Spinal cord (tissue), 10 donors: ENCODE results near the gene CD2BP2. TPM values are rescaled to one million over a fixed set of nuclear protein-coding genes. Genes with fewer than 3 reads are reported as not detected.

Experiments
- DNase-seq, 6 donors: peaks; one replicate each; pipeline versions ENCODE4 v3.0.0 to v3.0.0-alpha.2; 2013 to 2015; ENCODE audit warnings: low spot score in 6 of 6, low read depth in 4 of 6
- H3K27ac ChIP-seq: one replicate; pipeline ENCODE4 v1.5.1; 2013; ENCODE audit warnings: low read depth, low read length, control low read depth
- H3K27me3 ChIP-seq: one replicate; pipeline ENCODE4 v1.6.1; 2013; ENCODE audit warnings: low read length; ENCODE audit not compliant: control insufficient read depth, insufficient read depth
- H3K36me3 ChIP-seq: one replicate; pipeline ENCODE4 v1.6.1; 2013; ENCODE audit warnings: low read length; ENCODE audit not compliant: control insufficient read depth, insufficient read depth
- H3K4me1 ChIP-seq: one replicate; pipeline ENCODE4 v1.6.1; 2013; ENCODE audit warnings: low read length; ENCODE audit not compliant: control insufficient read depth, insufficient read depth
- H3K4me3 ChIP-seq: one replicate; pipeline ENCODE4 v1.5.1; 2013; ENCODE audit warnings: low read depth, low read length, control low read depth
- H3K9me3 ChIP-seq: one replicate; pipeline ENCODE4 v1.6.1; 2013; ENCODE audit warnings: low read length; ENCODE audit not compliant: control insufficient read depth, insufficient read depth
- WGBS: methylation state at CpG from one replicate; pipeline ENCODE4 v1.1.5; 2013; ENCODE audit warnings: missing lambda C conversion rate; ENCODE audit not compliant: insufficient coverage; 5-methylcytosine and 5-hydroxymethylcytosine counted together
- polyA plus RNA-seq, 2 donors: library from polyadenylated mRNA; unstranded; fragments of 120-200 nt; gene quantifications; one replicate each; pipeline ENCODE4 v1.2.1, GENCODE V29; 2013; ENCODE audit not compliant: insufficient read length in 2 of 2
- total RNA-seq, 2 donors: library from RNA; depleted of rRNA in 1 of 2; stranded (reverse); fragments of 120-200 nt in 1 of 2; fragments of >200 nt in 1 of 2; gene quantifications; one replicate each; pipeline versions ENCODE4 v1.2.3 to v1.2.4, GENCODE V29; 2013 to 2014
- donor health status: healthy.

The CD2BP2 gene
- total and polyA plus RNA-seq, 4 donors = 26.7 to 63.9 (median 55.3) TPM

GRCh38 chr16:30371248-30371816, 16.2 kb upstream of the CD2BP2 start:
- H3K27me3 ChIP-seq = no peaks in the 10 kb centered on the region
- peaks cover 39% of the 10 kb centered on the region for H3K4me1 ChIP-seq
- H3K4me3 ChIP-seq = peak overlapping the region; percentile 58
- WGBS = 21% methylated on average over 11 of the region's 11 CpGs
- no peak for DNase-seq
- no peaks in the 10 kb centered on the region for H3K9me3 ChIP-seq
- H3K36me3 ChIP-seq = peaks cover 14% of the 10 kb centered on the region
- H3K27ac ChIP-seq = peak overlapping the region; percentile 97

DNA sequence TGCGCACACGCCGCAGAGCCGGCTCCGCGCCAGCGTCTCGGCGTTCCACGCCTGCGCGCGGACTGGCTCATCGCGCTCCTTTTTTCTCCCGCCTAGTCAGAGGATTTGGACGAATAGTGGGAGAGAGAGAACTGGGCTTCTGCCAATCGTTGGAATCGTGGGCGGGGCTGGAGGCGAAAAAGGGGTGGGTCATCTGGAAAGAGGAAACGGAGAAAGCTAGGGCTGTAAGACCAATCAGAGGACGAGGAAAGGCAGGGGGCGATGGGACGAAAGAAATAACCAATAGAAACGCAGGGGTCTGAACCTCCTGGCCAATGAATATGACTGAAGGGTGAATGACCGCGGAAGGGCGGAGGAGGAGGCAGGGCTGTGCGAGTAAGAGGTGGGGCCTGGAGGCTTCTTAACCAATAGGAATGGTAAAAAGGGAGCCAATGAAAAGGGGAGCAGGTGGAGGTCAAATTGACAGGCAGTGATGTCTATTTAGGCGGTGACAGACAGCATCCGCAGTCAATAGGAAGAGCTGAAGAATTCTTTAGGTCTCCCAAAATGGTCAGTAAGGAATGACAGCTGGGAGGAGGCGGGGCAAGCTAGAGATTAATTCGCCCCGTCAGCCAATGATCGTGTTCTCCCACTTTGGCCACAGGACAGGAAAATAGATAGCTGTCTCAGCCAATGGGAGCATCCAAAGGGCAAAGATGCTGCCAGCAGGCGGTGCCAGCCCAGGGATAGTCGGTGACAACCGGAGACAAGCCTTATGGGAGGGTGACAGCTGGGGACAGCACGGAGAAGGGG, 15.5 kb upstream of the CD2BP2 start, which contains the start of gene TBC1D10B:
TBC1D10B (minus strand) TSS at position 39 of the 792 bp plus-strand sequence. CDS start 311 bp downstream, outside the sequence.
- peaks cover 43% of the 10 kb centered on the region for H3K4me1 ChIP-seq
- H3K36me3 ChIP-seq = peaks cover 15% of the 10 kb centered on the region
- H3K9me3 ChIP-seq = no peaks in the 10 kb centered on the region
- H3K27ac ChIP-seq = peak within 1 kb of the TSS; percentile 97
- H3K27me3 ChIP-seq = no peaks in the 10 kb centered on the region
- under 1% methylated on average over 39 of the region's 40 CpGs for WGBS
- DNase-seq = peak; percentile 99 to 100 (median 100)
- peak within 1 kb of the TSS; percentile 68 for H3K4me3 ChIP-seq

DNA sequence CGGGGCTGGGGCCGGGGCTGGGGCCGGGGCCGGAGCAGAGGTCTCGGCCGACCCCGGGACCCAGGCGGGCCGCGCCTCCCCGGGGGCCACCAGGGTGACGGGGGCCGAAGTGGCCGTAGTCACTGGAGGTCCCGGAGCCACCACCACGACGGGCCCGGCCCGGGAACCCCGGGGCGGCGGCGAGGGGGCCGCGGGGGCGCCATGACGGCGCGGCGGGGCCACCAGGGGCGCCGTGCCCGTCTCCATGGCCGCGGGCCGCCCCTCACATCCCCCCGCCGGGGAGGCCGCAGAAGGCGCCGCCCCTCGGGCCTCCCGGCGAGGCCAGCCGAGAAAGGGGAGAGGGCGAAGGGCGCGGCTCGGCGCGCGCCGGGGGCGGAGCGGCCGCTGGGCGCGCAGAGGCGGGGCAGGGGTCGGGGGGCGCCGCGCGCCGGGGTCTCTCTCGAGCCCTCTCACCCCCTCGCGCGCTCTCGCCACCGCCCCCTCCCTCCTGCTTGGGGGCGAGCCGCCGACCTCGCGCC, 14.9 kb upstream of the CD2BP2 start:
- Histone ChIP-seq H3K9me3 (no peaks in the 10 kb centered on the region), H3K36me3 (peaks cover 21% of the 10 kb centered on the region), H3K27ac (peak overlapping the region; percentile 67), H3K4me1 (peaks cover 49% of the 10 kb centered on the region), H3K4me3 (peak overlapping the region; percentile 68), H3K27me3 (no peaks in the 10 kb centered on the region)
- no peak for DNase-seq
- WGBS = under 1% methylated on average over 76 of the region's 76 CpGs

GRCh38 chr16:30369091-30369937, 14.2 kb upstream of the CD2BP2 start:
- H3K9me3 ChIP-seq = no peaks in the 10 kb centered on the region
- no peaks in the 10 kb centered on the region for H3K27me3 ChIP-seq
- 3% methylated on average over 45 of the region's 45 CpGs for WGBS
- peaks cover 27% of the 10 kb centered on the region for H3K36me3 ChIP-seq
- H3K27ac ChIP-seq = peak overlapping the region; percentile 67
- H3K4me3 ChIP-seq = peak overlapping the region; percentile 68
- H3K4me1 ChIP-seq = peaks cover 53% of the 10 kb centered on the region
- DNase-seq = no peak

GRCh38 chr16:30368792-30369090, 13.6 kb upstream of the CD2BP2 start:
- peaks cover 29% of the 10 kb centered on the region for H3K36me3 ChIP-seq
- H3K9me3 ChIP-seq = no peaks in the 10 kb centered on the region
- DNase-seq = no peak
- 26% methylated on average over 3 of the region's 4 CpGs for WGBS
- no peaks in the 10 kb centered on the region for H3K27me3 ChIP-seq
- peak overlapping the region; percentile 68 for H3K4me3 ChIP-seq
- peak overlapping the region; percentile 67 for H3K27ac ChIP-seq
- H3K4me1 ChIP-seq = peaks cover 53% of the 10 kb centered on the region

GRCh38 chr16:30368122-30368791, 13.1 kb upstream of the CD2BP2 start:
- no peak overlapping the region for H3K27ac ChIP-seq
- 0% methylated on average over 3 of the region's 8 CpGs for WGBS
- peak overlapping the region; percentile 68 for H3K4me3 ChIP-seq

GRCh38 chr16:30367349-30368009, 12.4 kb upstream of the CD2BP2 start:
- H3K36me3 ChIP-seq = peaks cover 38% of the 10 kb centered on the region
- H3K27me3 ChIP-seq = no peaks in the 10 kb centered on the region
- H3K9me3 ChIP-seq = no peaks in the 10 kb centered on the region
- peak overlapping the region; percentile 68 for H3K4me3 ChIP-seq
- peaks cover 53% of the 10 kb centered on the region for H3K4me1 ChIP-seq
- no peak for DNase-seq
- H3K27ac ChIP-seq = no peak overlapping the region
- WGBS = 95% methylated on average over 7 of the region's 10 CpGs

More at GRCh38 chr16:30368122-30368791, 13.1 kb upstream of the CD2BP2 start:
- DNase-seq = no peak
- no peaks in the 10 kb centered on the region for H3K9me3 ChIP-seq
- no peaks in the 10 kb centered on the region for H3K27me3 ChIP-seq
- peaks cover 31% of the 10 kb centered on the region for H3K36me3 ChIP-seq
- H3K4me1 ChIP-seq = peaks cover 53% of the 10 kb centered on the region

DNA sequence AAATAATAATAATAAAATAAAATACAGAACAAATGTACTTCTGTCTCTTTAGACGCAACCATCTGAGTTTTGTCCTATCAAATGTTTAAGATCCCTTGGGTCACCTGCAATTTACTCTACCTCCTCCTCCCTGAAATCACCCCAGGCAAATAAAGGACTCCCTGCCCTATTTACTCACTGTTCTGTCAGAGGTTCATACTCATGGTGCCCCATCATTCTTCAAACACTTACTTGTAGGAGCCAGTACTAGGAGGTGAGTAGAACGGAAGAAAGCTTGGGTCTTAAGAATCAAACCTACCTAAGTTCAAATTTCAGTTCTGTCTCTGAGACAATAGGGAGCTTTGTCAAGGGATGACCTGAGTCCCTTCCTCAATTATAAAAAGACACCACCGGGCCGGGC, 11.4 kb upstream of the CD2BP2 start:
- Histone ChIP-seq H3K27me3 (no peaks in the 10 kb centered on the region), H3K27ac (no peak overlapping the region), H3K36me3 (peaks cover 46% of the 10 kb centered on the region), H3K4me3 (no peak overlapping the region), H3K9me3 (no peaks in the 10 kb centered on the region), H3K4me1 (peaks cover 46% of the 10 kb centered on the region)
- DNase-seq = no peak
- WGBS = 83% methylated on average over 1 of the region's 4 CpGs
